ENCODE measurements around the gene CPEB3.

The CPEB3 gene

DNA sequence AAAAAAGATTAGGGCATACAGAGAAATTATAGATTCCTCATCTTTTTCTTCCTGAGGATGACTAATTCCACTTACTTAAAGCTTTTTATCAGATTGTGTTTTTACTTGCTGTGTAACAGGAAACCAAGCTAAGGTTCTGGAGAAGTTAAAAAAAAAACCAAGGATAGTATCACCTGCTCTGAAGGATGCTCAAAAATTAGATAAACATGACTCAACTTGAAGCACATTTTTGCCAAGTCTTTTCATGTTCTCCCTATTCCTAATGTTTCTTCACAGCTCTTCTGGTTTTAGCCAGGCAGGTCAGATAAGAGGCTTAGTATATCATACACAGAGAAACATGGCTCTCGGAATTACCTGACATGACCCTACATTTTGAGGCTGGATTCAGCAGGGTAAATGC is 90.3 kb downstream of the CPEB3 start:
- H3K27me3 ChIP-seq: no peaks in the 10 kb centered on the region
- 0 out of 20 replicates have a peak, but pooled peaks cover 0 to 4% (median 0%) of the 10 kb centered on the region in 10 experiments for H3K4me1 ChIP-seq
- no peak overlapping the region for H3K4me3 ChIP-seq
- H3K36me3 ChIP-seq: peaks cover 0 to 50% (median 0%) of the 10 kb centered on the region in 11 experiments; a peak in 4 of 22 replicates
- H3K9ac ChIP-seq: no peak overlapping the region
- H3K4me2 ChIP-seq: no peak overlapping the region
- peaks cover 0 to 28% (median 0%) of the 10 kb centered on the region in 11 experiments; a peak in 5 of 22 replicates for H4K20me1 ChIP-seq
- no peak overlapping the region for H3K27ac ChIP-seq
- TF ChIP-seq Cebpa-rat (IDR thresholded peaks at IDR 0.05): no peak
- no peaks in the 10 kb centered on the region for H3K9me3 ChIP-seq (replicated peaks in 1 of 11)

DNA sequence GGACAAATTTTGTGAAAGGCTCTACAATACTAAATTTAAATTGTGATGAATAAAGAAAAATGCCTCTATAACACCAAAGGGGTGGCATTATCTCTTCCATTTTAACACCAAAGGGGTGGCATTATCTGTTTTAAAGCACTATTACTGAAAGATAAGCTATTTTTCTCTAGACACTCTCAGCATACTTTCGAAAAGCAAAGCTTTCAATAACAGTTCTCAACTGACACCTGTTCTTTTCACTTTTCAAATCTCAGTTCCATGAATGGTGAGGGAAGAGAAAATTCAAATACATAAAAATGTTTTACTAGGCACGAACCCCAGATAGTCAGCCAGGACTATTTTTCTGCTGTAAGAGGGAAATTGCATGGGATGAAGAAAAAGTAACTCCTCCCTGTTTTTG is 103.8 kb downstream of the CPEB3 start:
- Histone ChIP-seq H3K36me3 (peaks cover 0 to 83% (median 0%) of the 10 kb centered on the region in 11 experiments; a peak in 6 of 22 replicates), H3K4me1 (peaks cover 0 to 8% (median 0%) of the 10 kb centered on the region in 10 experiments; a peak in 4 of 20 replicates), H3K4me3 (no peak overlapping the region), H4K20me1 (no peaks in the 10 kb centered on the region), H3K27ac (no peak overlapping the region), H3K9ac (no peak overlapping the region), H3K9me3 (replicated peaks in 1 of 11) (no peaks in the 10 kb centered on the region), H3K27me3 (no peaks in the 10 kb centered on the region), H3K4me2 (no peak overlapping the region)
- no peak for TF ChIP-seq Cebpa-rat (IDR thresholded peaks at IDR 0.05)

DNA sequence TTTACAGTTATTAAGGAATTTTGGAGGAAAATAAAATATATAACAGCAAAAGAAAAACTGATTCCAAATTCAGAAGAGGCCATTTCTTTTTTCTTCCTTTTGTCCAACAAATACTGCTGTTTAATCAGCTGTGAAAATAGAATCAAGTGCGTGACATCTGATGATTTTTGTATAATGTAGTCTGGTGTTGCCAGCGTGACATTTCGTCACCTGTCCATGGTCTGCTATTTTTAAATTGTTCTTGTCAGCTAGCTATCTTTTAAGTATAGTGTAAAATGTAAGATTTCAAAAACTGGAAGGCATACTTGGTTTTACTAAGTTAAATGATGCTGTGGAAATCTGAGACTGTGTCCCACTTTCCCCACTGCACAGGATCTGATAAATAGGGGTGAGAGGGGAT is 105.9 kb downstream of the CPEB3 start:
- H3K4me2 ChIP-seq: no peak overlapping the region
- H3K9ac ChIP-seq: no peak overlapping the region
- H4K20me1 ChIP-seq: no peaks in the 10 kb centered on the region
- H3K36me3 ChIP-seq: peaks cover 0 to 72% (median 0%) of the 10 kb centered on the region in 11 experiments; a peak in 9 of 22 replicates
- no peaks in the 10 kb centered on the region for H3K27me3 ChIP-seq
- no peak for TF ChIP-seq Cebpa-rat (IDR thresholded peaks at IDR 0.05)
- H3K9me3 ChIP-seq (replicated peaks in 1 of 11): no peaks in the 10 kb centered on the region
- no peak overlapping the region for H3K4me3 ChIP-seq
- H3K27ac ChIP-seq: no peak overlapping the region
- H3K4me1 ChIP-seq: peaks cover 5 to 8% (median 7%) of the 10 kb centered on the region in 10 experiments; a peak in 16 of 20 replicates

DNA sequence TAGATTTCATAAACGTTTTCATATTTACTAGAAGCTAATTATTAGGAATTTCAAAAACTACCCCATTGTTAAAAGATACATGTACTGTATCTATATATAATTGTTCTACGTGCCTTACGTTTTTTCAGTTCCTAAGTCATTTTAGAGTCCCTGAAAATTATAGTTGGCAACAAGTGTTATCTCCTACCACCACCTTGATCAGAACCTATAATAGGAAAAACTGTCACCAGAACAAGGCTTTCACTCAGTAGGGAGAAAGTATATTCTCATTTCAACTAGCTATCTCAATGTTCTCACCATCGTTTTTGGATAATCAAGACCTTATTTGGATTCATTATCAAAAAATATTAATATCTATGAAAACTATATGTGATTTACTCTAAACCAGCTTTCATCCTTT is 107.7 kb downstream of the CPEB3 start:
- Histone ChIP-seq H3K4me2 (no peak overlapping the region), H3K4me3 (no peak overlapping the region), H3K36me3 (peaks cover 0 to 74% (median 7%) of the 10 kb centered on the region in 11 experiments; a peak in 10 of 22 replicates), H3K9me3 (replicated peaks in 1 of 11) (no peaks in the 10 kb centered on the region), H3K27me3 (no peaks in the 10 kb centered on the region), H3K27ac (no peak overlapping the region), H3K4me1 (peaks cover 5 to 8% (median 7%) of the 10 kb centered on the region in 10 experiments; a peak in 16 of 20 replicates), H4K20me1 (no peaks in the 10 kb centered on the region), H3K9ac (no peak overlapping the region)
- no peak for TF ChIP-seq Cebpa-rat (IDR thresholded peaks at IDR 0.05)

DNA sequence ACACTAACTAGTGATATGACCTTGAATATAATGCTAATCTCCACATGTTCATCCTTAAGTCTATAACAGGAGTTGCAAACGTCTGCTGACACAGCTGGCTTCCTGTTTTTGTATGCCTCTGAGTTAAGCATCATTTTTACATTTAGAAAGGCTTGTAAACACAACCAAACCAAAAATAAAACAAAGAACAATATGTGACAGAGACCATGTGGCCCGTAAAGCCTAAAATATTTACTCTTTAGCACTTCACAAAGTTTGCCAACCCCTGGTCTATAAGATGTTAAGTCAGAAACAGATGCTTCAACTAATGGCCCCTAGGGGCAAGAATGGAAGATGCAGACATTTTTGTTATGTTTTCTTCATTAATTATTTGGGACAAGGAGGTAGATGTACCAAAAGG is 109.3 kb downstream of the CPEB3 start:
- Histone ChIP-seq H3K4me3 (no peak overlapping the region), H3K27ac (no peak overlapping the region), H3K36me3 (peaks cover 0 to 74% (median 6%) of the 10 kb centered on the region in 11 experiments; a peak in 11 of 22 replicates), H3K4me1 (peaks cover 5 to 8% (median 7%) of the 10 kb centered on the region in 10 experiments; a peak in 16 of 20 replicates), H4K20me1 (no peaks in the 10 kb centered on the region), H3K27me3 (no peaks in the 10 kb centered on the region), H3K9me3 (replicated peaks in 1 of 11) (no peaks in the 10 kb centered on the region), H3K4me2 (peak overlapping the region in 7 of 11 experiments; percentile 1 to 48 (median 24); a peak in 9 of 22 replicates), H3K9ac (no peak overlapping the region)
- TF ChIP-seq Cebpa-rat (IDR thresholded peaks at IDR 0.05): no peak

DNA sequence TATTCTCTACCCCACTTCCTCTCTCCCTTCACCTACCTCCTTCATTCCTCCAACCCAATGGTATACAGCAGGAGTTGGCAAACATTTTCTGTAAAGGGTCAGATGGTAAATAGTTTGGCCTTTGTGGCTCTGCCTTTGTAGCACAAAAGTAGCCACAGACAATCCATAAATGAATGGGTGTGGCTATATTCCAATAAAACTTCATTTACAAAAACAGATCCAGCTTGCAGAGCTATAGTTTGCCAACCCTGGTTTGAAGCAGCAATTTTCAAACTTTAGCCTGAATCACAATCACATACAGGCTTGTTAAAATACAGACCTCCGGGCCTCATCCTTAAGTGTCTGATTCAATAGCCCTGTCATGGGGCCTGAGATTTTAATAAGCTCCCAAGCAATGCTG is 110.5 kb downstream of the CPEB3 start:
- peaks cover 5 to 8% (median 7%) of the 10 kb centered on the region in 10 experiments; a peak in 16 of 20 replicates for H3K4me1 ChIP-seq
- no peaks in the 10 kb centered on the region for H4K20me1 ChIP-seq
- H3K27ac ChIP-seq: no peak overlapping the region
- peaks cover 0 to 74% (median 10%) of the 10 kb centered on the region in 11 experiments; a peak in 14 of 22 replicates for H3K36me3 ChIP-seq
- no peak for TF ChIP-seq Cebpa-rat (IDR thresholded peaks at IDR 0.05)
- no peak overlapping the region for H3K9ac ChIP-seq
- peaks cover 0 to 6% (median 5%) of the 10 kb centered on the region in 11 experiments; a peak in 7 of 22 replicates for H3K9me3 ChIP-seq (replicated peaks in 1 of 11)
- H3K4me2 ChIP-seq: no peak overlapping the region
- H3K27me3 ChIP-seq: no peaks in the 10 kb centered on the region
- H3K4me3 ChIP-seq: no peak overlapping the region

DNA sequence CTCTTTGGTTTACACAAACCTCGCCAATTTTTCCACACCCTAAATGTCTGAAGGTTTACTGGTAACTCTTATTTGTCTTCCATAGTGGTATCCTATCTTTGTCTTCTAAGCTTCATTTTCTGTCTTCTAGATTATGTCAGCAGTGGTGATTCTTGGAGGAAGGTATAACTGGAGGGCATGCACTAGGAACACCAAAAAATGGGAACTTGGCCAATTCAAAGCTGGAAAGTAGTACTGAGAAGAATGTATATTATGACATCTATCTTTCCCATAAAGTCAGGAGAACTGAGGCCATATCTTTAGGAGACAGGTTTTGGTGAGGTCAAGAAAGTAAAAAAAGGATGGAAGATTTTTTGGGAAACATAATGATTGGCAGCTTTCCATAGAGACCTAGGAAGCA is 113.3 kb downstream of the CPEB3 start:
- H3K9me3 ChIP-seq (replicated peaks in 1 of 11): peaks cover 0 to 10% (median 7%) of the 10 kb centered on the region in 11 experiments; a peak in 7 of 22 replicates

DNA sequence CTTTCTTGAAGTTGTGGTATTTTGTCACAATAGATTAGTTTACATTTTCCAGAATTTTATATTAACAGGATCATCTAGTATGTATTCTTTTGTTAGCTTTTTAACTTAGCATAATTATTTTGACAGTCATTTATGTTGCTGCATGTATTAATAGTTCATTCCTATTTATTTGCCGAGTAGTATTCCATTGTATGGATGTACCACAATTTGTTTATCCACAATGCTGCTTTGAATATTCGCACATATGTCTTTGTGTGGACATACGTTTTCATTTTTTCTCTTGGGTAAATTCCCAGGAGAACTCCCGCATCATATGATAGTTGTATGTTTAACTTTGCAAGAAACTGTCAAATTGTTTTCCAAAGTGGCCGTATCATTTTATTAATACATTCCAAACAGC is 115.7 kb downstream of the CPEB3 start:
- Histone ChIP-seq H3K4me1 (peaks cover 0 to 32% (median 0%) of the 10 kb centered on the region in 10 experiments; a peak in 3 of 20 replicates), H3K9ac (no peak overlapping the region), H3K27me3 (no peaks in the 10 kb centered on the region), H4K20me1 (no peaks in the 10 kb centered on the region), H3K4me3 (no peak overlapping the region), H3K4me2 (no peak overlapping the region), H3K9me3 (replicated peaks in 1 of 11) (peaks cover 0 to 10% (median 7%) of the 10 kb centered on the region in 11 experiments; a peak in 7 of 22 replicates), H3K36me3 (peaks cover 0 to 72% (median 11%) of the 10 kb centered on the region in 11 experiments; a peak in 12 of 22 replicates), H3K27ac (no peak overlapping the region)
- TF ChIP-seq Cebpa-rat (IDR thresholded peaks at IDR 0.05): no peak

More for the DNA sequence above, 113.3 kb downstream of the CPEB3 start:
- Histone ChIP-seq H3K27me3 (no peaks in the 10 kb centered on the region), H4K20me1 (no peaks in the 10 kb centered on the region), H3K27ac (no peak overlapping the region), H3K4me1 (peaks cover 5 to 25% (median 7%) of the 10 kb centered on the region in 10 experiments; a peak in 16 of 20 replicates), H3K4me3 (no peak overlapping the region), H3K36me3 (peaks cover 0 to 66% (median 12%) of the 10 kb centered on the region in 11 experiments; a peak in 14 of 22 replicates), H3K9ac (no peak overlapping the region), H3K4me2 (no peak overlapping the region)
- no peak for TF ChIP-seq Cebpa-rat (IDR thresholded peaks at IDR 0.05)

DNA sequence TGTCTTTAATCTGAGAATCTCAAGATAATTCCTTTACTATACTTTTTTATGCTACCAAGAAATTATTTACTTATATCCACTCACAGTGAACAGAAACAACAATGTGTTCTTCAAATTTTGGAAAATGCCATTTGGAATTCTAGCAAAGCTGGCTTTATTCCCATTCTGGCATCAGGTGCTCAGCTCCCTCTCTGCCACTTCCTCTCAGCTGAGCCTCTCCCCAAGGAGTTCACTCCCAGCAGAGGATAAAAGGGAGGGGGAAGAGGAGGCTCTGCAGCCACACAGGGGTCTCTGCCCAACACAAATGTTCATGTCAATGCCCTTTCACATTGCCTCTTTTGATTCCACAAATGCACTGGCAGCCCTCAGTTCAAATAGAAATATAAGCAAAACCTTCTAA is 116.9 kb downstream of the CPEB3 start:
- Histone ChIP-seq H3K36me3 (peaks cover 0 to 74% (median 13%) of the 10 kb centered on the region in 11 experiments; a peak in 13 of 22 replicates), H3K4me1 (peaks cover 0 to 32% (median 0%) of the 10 kb centered on the region in 10 experiments; a peak in 3 of 20 replicates), H3K27me3 (no peaks in the 10 kb centered on the region), H4K20me1 (no peaks in the 10 kb centered on the region), H3K9me3 (replicated peaks in 1 of 11) (peaks cover 5 to 19% (median 15%) of the 10 kb centered on the region in 11 experiments), H3K9ac (no peak overlapping the region), H3K27ac (no peak overlapping the region), H3K4me2 (no peak overlapping the region), H3K4me3 (no peak overlapping the region)
- TF ChIP-seq Cebpa-rat (IDR thresholded peaks at IDR 0.05): no peak

Measured in BLaER1 treated with 17β-estradiol and CSF1 and Interleukin-3, amounts not matched to agents 10 nM and 100 nM (cell line).